Adrenal gland (tissue), 5 donors: Measurements from ENCODE around the gene ZNF428.

Experiments used
- CTCF ChIP-seq, 6 experiments: fragments of 450-650 bp in 4 of 6; fragments of 200-600 bp in 2 of 6; sonication (generic) in 1 of 6; IDR thresholded peaks; 1 replicate in 5 of 6; 2 replicates in 1 of 6; pipeline versions ENCODE4 v1.5.1 to v1.8.0; 2016 to 2021; ENCODE audit warnings: antibody characterized with exemption in 6 of 6, mild to moderate bottlenecking in 2 of 6, moderate library complexity in 1 of 6
- POLR2A ChIP-seq, 2 donors: fragments of 450-650 bp; IDR thresholded peaks; one replicate each; pipeline ENCODE4 v1.6.1; 2017; ENCODE audit warnings: antibody characterized with exemption in 2 of 2, mild to moderate bottlenecking in 2 of 2, moderate library complexity in 1 of 2
- donor health status: DM: no; HTN: no; CAD: no.

- TF ChIP-seq POLR2A (IDR thresholded peaks at IDR 0.05), result no peak
- no peak for TF ChIP-seq CTCF (IDR thresholded peaks at IDR 0.05)
Measured at GRCh38 chr19:43574424-43575155, 44.8 kb downstream of the ZNF428 start.
